Neuronal stem cell (in vitro differentiated cells): ENCODE data around the gene CACNB4.

Experiments
- DNase-seq: peaks from one replicate; pipeline ENCODE4 v3.0.0-alpha.2; 2013; ENCODE audit warnings: low spot score
- H2AFZ ChIP-seq: one replicate; pipeline ENCODE4 v1.6.1; 2013; ENCODE audit warnings: mild to moderate bottlenecking, low read length, inconsistent platforms
- H2AK5ac ChIP-seq: 2 replicates; pipeline ENCODE4 v1.6.1; 2013; ENCODE audit warnings: low read depth, mild to moderate bottlenecking, inconsistent platforms, low read length, moderate library complexity, mixed read lengths
- H2BK120ac ChIP-seq: 2 replicates; pipeline ENCODE4 v1.6.1; 2013; ENCODE audit warnings: low read depth, mild to moderate bottlenecking, inconsistent platforms, low read length, moderate library complexity, mixed read lengths
- H2BK12ac ChIP-seq: one replicate; pipeline ENCODE4 v1.6.1; 2013; ENCODE audit warnings: low read length, inconsistent platforms
- H2BK15ac ChIP-seq: 2 replicates; pipeline ENCODE4 v1.6.1; 2013; ENCODE audit warnings: mild to moderate bottlenecking, low read length, inconsistent platforms, mixed read lengths
- H2BK5ac ChIP-seq: one replicate; pipeline ENCODE4 v1.6.1; 2013; ENCODE audit warnings: inconsistent platforms, mild to moderate bottlenecking, low read length, moderate library complexity
- H3K14ac ChIP-seq: one replicate; pipeline ENCODE4 v1.6.1; 2013; ENCODE audit warnings: low read length, inconsistent platforms
- H3K18ac ChIP-seq: 2 replicates; pipeline ENCODE4 v1.6.1; 2013; ENCODE audit warnings: low read length, inconsistent platforms
- H3K23ac ChIP-seq: 2 replicates; pipeline ENCODE4 v1.6.1; 2013; ENCODE audit warnings: low read depth, mild to moderate bottlenecking, mixed read lengths, low read length, inconsistent platforms; ENCODE audit not compliant: poor library complexity
- H3K27ac ChIP-seq: replicated peaks from 3 replicates; pipeline ENCODE4 v1.5.1; 2013; ENCODE audit warnings: low read length, inconsistent platforms
- H3K27me3 ChIP-seq, 3 experiments: 2 replicates each; pipeline ENCODE4 v1.6.1; 2013; ENCODE audit warnings: low read length in 3 of 3, mild to moderate bottlenecking in 2 of 3, inconsistent platforms in 1 of 3, low read depth in 1 of 3, mixed read lengths in 1 of 3, moderate library complexity in 1 of 3; ENCODE audit not compliant: control insufficient read depth in 3 of 3, insufficient read depth in 3 of 3
- H3K36me3 ChIP-seq, 2 donors: replicated peaks in 1 of 2; 2 replicates each; pipeline ENCODE4 v1.6.1; 2013; ENCODE audit warnings: low read length in 2 of 2; ENCODE audit not compliant: control insufficient read depth in 2 of 2, insufficient read depth in 2 of 2
- H3K4ac ChIP-seq: 2 replicates; pipeline ENCODE4 v1.6.1; 2013; ENCODE audit warnings: inconsistent platforms, mild to moderate bottlenecking, low read length, moderate library complexity
- H3K4me1 ChIP-seq, 2 donors: 1 replicate in 1 of 2; 2 replicates in 1 of 2; pipeline ENCODE4 v1.6.1; 2013; ENCODE audit warnings: low read length in 2 of 2, low read depth in 1 of 2; ENCODE audit not compliant: control insufficient read depth in 2 of 2, insufficient read depth in 1 of 2
- H3K4me2 ChIP-seq: one replicate; pipeline ENCODE4 v1.6.1; 2013; ENCODE audit warnings: mild to moderate bottlenecking, low read length, inconsistent platforms; ENCODE audit not compliant: insufficient read depth, poor library complexity, severe bottlenecking
- H3K4me3 ChIP-seq, 2 donors: 2 replicates each; pipeline ENCODE4 v1.5.1; 2013; ENCODE audit warnings: low read length in 2 of 2, mild to moderate bottlenecking in 2 of 2, inconsistent platforms in 1 of 2, moderate library complexity in 1 of 2
- H3K79me1 ChIP-seq: one replicate; pipeline ENCODE4 v1.6.1; 2013; ENCODE audit warnings: low read depth, mild to moderate bottlenecking, inconsistent platforms, low read length, moderate library complexity
- H3K9ac ChIP-seq: one replicate; pipeline ENCODE4 v1.6.1; 2013; ENCODE audit warnings: mild to moderate bottlenecking, low read depth, low read length, inconsistent platforms; ENCODE audit not compliant: poor library complexity
- H3K9me3 ChIP-seq, 2 donors: replicated peaks in 1 of 2; 2 replicates each; pipeline versions ENCODE3 to v1.6.1; 2013; ENCODE audit warnings: low read length in 2 of 2, mild to moderate bottlenecking in 2 of 2, inconsistent platforms in 1 of 2, low read depth in 1 of 2, mixed read lengths in 1 of 2, moderate library complexity in 1 of 2; ENCODE audit not compliant: control insufficient read depth in 2 of 2, insufficient read depth in 1 of 2
- H4K8ac ChIP-seq: one replicate; pipeline ENCODE4 v1.6.1; 2013; ENCODE audit warnings: low read depth, mild to moderate bottlenecking, inconsistent platforms, low read length, moderate library complexity
- H4K91ac ChIP-seq: one replicate; pipeline ENCODE4 v1.6.1; 2013; ENCODE audit warnings: low read length, low read depth, mild to moderate bottlenecking, inconsistent platforms; ENCODE audit not compliant: poor library complexity
- WGBS, 2 donors: extraction: QIAGEN DNeasy Blood & Tissue Kit; methylation state at CpG; one replicate each; pipeline ENCODE4 v1.1.7; 2013; ENCODE audit warnings: missing lambda C conversion rate in 2 of 2, mixed read lengths in 1 of 2; ENCODE audit not compliant: insufficient read length in 2 of 2, insufficient replicate concordance in 1 of 2; ENCODE audit errors: extremely low coverage in 2 of 2; 5-methylcytosine and 5-hydroxymethylcytosine counted together

Gene CACNB4

DNA sequence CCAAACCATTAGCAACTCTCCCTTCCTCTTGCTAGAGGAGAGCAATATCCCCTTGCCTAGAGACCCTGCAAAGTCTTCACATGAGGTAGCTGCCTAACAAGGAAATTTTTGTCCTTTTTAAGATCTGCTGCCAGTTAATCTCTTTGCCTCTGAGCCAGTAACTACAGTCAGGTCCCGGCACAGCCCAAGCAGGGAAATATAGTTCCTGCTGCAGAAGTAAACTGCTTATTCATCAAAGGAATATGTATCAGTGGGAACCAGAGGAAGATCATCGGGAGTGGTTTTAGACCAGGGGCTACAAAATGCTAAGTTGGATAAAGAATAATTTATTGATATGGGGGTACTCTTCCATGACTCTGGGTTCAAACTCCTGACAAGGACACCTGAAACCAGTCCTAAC is 30.6 kb downstream of the CACNB4 start:
- H3K23ac ChIP-seq = no peak overlapping the region
- no CpG with 5 or more reads among the region's 2 CpGs for WGBS, 2 donors
- no peak overlapping the region for H2BK5ac ChIP-seq
- no peak overlapping the region for H3K14ac ChIP-seq
- H2AFZ ChIP-seq = no peak overlapping the region
- H4K8ac ChIP-seq = no peak overlapping the region
- no peak overlapping the region for H2BK120ac ChIP-seq
- DNase-seq = no peak
- H3K4me1 ChIP-seq = no peaks in the 10 kb centered on the region
- no peak overlapping the region for H3K4me3 ChIP-seq
- H3K79me1 ChIP-seq = no peaks in the 10 kb centered on the region
- H3K9me3 ChIP-seq = no peaks in the 10 kb centered on the region
- no peaks in the 10 kb centered on the region for H3K27me3 ChIP-seq
- H3K9ac ChIP-seq = no peak overlapping the region
- no peak overlapping the region for H3K18ac ChIP-seq
- no peak overlapping the region for H3K4ac ChIP-seq
- no peak overlapping the region for H2AK5ac ChIP-seq
- no peak overlapping the region for H4K91ac ChIP-seq
- no peak overlapping the region for H2BK15ac ChIP-seq
- no peak overlapping the region for H3K27ac ChIP-seq
- H3K4me2 ChIP-seq = no peak overlapping the region
- no peaks in the 10 kb centered on the region for H3K36me3 ChIP-seq
- H2BK12ac ChIP-seq = no peak overlapping the region

GRCh38 chr2:152067823-152068222 is 31.0 kb downstream of the CACNB4 start:
- H3K4ac ChIP-seq = no peak overlapping the region
- H3K9ac ChIP-seq = no peak overlapping the region
- H2AK5ac ChIP-seq = no peak overlapping the region
- H3K23ac ChIP-seq = no peak overlapping the region
- no peak for DNase-seq
- no peak overlapping the region for H2BK120ac ChIP-seq
- H3K27me3 ChIP-seq = no peaks in the 10 kb centered on the region
- no peak overlapping the region for H3K4me2 ChIP-seq
- H3K79me1 ChIP-seq = no peaks in the 10 kb centered on the region
- no peak overlapping the region for H2BK5ac ChIP-seq
- H2AFZ ChIP-seq = no peak overlapping the region
- no peak overlapping the region for H4K91ac ChIP-seq
- H3K4me3 ChIP-seq = no peak overlapping the region
- no peak overlapping the region for H3K14ac ChIP-seq
- H4K8ac ChIP-seq = no peak overlapping the region
- no peak overlapping the region for H3K27ac ChIP-seq
- H2BK15ac ChIP-seq = no peak overlapping the region
- no CpG with 5 or more reads among the region's 1 CpG for WGBS, 2 donors
- H3K18ac ChIP-seq = no peak overlapping the region
- H3K9me3 ChIP-seq = no peaks in the 10 kb centered on the region
- H3K36me3 ChIP-seq = no peaks in the 10 kb centered on the region
- no peaks in the 10 kb centered on the region for H3K4me1 ChIP-seq
- H2BK12ac ChIP-seq = no peak overlapping the region

DNA sequence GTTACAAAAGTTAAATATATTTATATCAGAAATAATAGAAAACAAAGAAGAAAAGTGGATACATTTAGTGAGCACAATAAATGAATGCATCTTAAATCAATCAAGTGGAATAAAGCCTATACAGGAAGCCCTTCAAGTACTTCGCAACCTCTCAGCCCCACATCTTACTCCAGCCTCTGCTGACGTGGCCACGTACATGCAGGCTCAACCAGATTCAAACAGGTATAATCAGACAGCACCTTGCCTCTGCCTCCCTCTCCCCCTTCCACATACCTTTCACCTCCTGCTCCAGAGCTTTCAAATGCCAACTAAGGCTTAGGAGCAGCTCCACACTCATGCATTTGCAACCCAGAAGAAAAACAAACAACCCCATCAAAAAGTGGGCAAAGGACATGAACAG is 32.9 kb downstream of the CACNB4 start:
- H3K79me1 ChIP-seq = no peaks in the 10 kb centered on the region
- H2AK5ac ChIP-seq = no peak overlapping the region
- no peak overlapping the region for H2BK15ac ChIP-seq
- DNase-seq = no peak
- H3K27me3 ChIP-seq = no peaks in the 10 kb centered on the region
- H4K8ac ChIP-seq = no peak overlapping the region
- H2BK120ac ChIP-seq = no peak overlapping the region
- H2BK12ac ChIP-seq = no peak overlapping the region
- no peak overlapping the region for H3K27ac ChIP-seq
- no peak overlapping the region for H3K9ac ChIP-seq
- WGBS, 2 donors = no CpG with 5 or more reads among the region's 3 CpGs
- H3K4me1 ChIP-seq = no peaks in the 10 kb centered on the region
- no peaks in the 10 kb centered on the region for H3K36me3 ChIP-seq
- no peak overlapping the region for H3K4me3 ChIP-seq
- H3K9me3 ChIP-seq = no peaks in the 10 kb centered on the region
- H4K91ac ChIP-seq = no peak overlapping the region
- H3K4ac ChIP-seq = no peak overlapping the region
- H3K18ac ChIP-seq = no peak overlapping the region
- H2BK5ac ChIP-seq = no peak overlapping the region
- no peak overlapping the region for H3K14ac ChIP-seq
- no peak overlapping the region for H3K4me2 ChIP-seq
- H3K23ac ChIP-seq = no peak overlapping the region
- no peak overlapping the region for H2AFZ ChIP-seq

DNA sequence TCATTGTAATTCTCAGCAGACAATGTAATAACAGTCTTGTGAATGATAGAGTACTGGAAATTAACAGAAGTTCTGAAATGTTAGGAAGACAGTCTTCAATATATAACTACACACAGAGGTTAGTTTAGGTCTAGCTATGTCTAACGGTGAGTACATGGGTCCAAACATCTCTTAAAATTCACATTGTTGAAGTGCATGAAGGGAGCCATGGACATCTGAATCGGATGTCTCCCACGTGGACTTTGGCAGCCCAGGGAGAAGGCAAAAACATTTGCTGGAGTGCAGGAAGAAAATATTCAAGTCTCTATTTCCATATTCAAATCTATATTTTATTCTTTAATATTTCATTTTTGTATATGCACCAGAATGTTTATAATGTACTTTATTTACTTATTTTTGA is 34.8 kb downstream of the CACNB4 start:
- Histone ChIP-seq H2BK5ac (no peak overlapping the region), H3K27me3 (no peaks in the 10 kb centered on the region), H2AK5ac (no peak overlapping the region), H2BK12ac (no peak overlapping the region), H2AFZ (no peak overlapping the region), H3K27ac (no peak overlapping the region), H2BK120ac (no peak overlapping the region), H2BK15ac (no peak overlapping the region), H3K9ac (no peak overlapping the region), H4K8ac (no peak overlapping the region), H3K4ac (no peak overlapping the region), H3K36me3 (no peaks in the 10 kb centered on the region), H3K79me1 (no peaks in the 10 kb centered on the region), H3K4me3 (no peak overlapping the region), H3K14ac (no peak overlapping the region), H3K4me2 (no peak overlapping the region), H3K4me1 (no peaks in the 10 kb centered on the region), H3K18ac (no peak overlapping the region), H3K23ac (no peak overlapping the region), H3K9me3 (peaks cover 0 to 2% of the 10 kb centered on the region in 2 donors), H4K91ac (no peak overlapping the region)
- DNase-seq = no peak
- no CpG with 5 or more reads among the region's 3 CpGs for WGBS, 2 donors
